AG09309 (cell line): Measurements from ENCODE around the gene SLC22A7.

Source experiments
- DNase-seq: peaks from one replicate; pipeline ENCODE4 v3.0.0-alpha.2; 2010; ENCODE audit warnings: low read depth
- H3K4me3 ChIP-seq: 2 replicates; pipeline ENCODE4 v1.5.1; 2011; ENCODE audit warnings: mild to moderate bottlenecking, low read depth, low read length, moderate library complexity; ENCODE audit not compliant: control insufficient read depth
- CTCF ChIP-seq: IDR thresholded peaks from 2 replicates; pipeline ENCODE4 v1.5.1; 2011; ENCODE audit warnings: mild to moderate bottlenecking, low read depth, low read length, inconsistent platforms; ENCODE audit not compliant: insufficient read depth, control insufficient read depth; ENCODE audit errors: missing control alignments

The SLC22A7 gene

DNA sequence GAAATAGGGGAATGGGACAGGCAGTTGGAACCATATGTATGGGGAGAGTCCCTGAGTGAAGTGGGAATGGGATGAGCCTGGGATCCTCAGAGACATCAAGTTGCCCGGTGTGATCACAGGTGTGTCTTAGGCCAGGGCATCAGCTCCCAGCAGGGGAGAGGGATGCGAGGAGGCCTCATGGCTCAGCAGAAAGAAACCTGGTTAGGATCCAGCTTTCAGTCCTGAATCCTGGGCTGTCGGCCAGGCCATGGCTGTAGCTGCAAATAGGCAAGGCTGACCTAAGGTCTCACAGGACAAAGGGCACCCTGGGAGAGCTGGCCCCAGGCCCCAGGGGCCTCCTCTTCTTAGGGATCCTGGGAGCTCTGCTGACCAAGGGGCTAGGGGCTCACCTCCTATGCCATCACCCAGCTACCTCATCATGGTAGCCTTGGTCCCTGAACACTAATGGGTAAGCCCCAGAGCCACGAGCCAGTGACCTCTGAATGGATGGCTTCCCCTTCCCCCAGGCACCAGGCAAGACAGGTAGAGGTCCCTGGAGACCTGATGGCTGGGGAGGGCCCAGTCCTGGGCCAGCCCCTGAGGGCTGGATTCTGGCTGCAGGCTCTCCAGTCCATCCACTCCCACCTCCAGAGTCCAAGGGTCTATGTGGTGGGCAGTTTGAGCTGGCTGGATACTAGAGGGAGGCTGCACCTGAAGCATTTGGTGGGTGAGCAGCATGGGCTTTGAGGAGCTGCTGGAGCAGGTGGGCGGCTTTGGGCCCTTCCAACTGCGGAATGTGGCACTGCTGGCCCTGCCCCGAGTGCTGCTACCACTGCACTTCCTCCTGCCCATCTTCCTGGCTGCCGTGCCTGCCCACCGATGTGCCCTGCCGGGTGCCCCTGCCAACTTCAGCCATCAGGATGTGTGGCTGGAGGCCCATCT is at the start of gene SLC22A7:
Gene SLC22A7 (plus strand): TSS at position 617 of the 921 bp plus-strand sequence. CDS start 99 bp downstream, at position 716.
- no peak for TF ChIP-seq CTCF
- DNase-seq = no peak
- H3K4me3 ChIP-seq = no peak within 1 kb of the TSS

GRCh38 chr6:43248791-43249190 is 49.3 kb upstream of the SLC22A7 start:
- no peak for TF ChIP-seq CTCF
- no peak for DNase-seq
- H3K4me3 ChIP-seq = no peak overlapping the region

DNA sequence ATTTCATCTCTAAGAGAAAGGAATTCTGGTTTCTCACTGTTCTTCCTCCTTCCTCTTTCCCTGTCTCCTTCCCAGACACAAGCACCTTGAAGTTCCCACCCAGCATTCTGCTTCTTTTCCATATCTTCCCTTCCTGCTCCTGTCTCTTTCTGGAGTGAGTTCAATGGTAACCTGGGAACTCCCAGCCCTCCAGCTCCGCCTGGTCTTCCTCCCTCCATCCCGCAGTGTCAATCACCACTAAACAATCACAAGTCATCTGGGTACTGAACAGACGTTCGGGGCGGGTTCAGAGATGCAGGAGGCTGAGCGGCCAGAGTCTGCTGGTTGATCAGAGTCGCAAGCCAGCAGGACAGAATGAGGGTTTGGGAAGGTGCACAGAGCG is 47.1 kb upstream of the SLC22A7 start:
- no peak for DNase-seq
- H3K4me3 ChIP-seq = no peak overlapping the region
- TF ChIP-seq CTCF = no peak

GRCh38 chr6:43253401-43253800 is 44.7 kb upstream of the SLC22A7 start:
- TF ChIP-seq CTCF = no peak
- DNase-seq = no peak

DNA sequence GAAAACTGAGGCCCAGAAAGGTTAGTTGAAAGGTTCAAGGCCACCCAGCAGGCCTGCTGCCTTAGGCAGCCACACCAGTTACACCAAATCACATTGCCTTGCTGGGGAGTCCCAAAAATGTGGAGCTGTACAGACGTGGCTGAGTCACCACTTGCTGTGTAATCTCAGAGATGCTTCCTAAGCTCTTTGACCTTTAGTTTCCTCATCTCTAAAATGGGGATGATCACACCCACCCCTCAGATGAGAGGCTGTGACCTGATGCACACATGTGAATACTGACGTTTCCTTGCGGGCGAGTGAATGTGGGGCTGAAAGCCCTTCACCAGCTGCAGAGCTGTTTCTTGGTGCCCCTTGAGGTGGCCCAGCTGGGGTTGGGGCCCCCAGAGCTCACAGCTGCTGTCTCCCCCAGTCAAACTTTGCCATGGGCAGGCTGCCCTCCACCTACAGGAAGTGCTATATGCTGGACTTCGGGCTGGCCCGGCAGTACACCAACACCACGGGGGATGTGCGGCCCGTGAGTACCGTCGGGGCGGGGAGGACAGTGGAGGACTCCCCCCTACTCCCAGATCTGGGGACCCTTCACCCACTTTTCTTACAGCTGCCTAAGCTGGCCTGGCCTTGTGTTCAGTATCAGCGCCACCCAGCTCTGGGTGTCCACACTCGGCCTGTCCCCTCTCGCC is 43.8 kb upstream of the SLC22A7 start:
- no peak for DNase-seq
- H3K4me3 ChIP-seq = no peak overlapping the region
- TF ChIP-seq CTCF = no peak

More at GRCh38 chr6:43253401-43253800, 44.7 kb upstream of the SLC22A7 start:
- H3K4me3 ChIP-seq = no peak overlapping the region

GRCh38 chr6:43254846-43255245 is 43.2 kb upstream of the SLC22A7 start:
- no peak overlapping the region for H3K4me3 ChIP-seq
- no peak for DNase-seq
- no peak for TF ChIP-seq CTCF
